22Rv1 (cell line): Measurements from ENCODE around the gene RUVBL1.

ENCODE experiments used
- H3K27ac ChIP-seq: fragments of 450-650 bp; 2 replicates; pipeline ENCODE4 v1.5.1; 2017
- CTCF ChIP-seq: fragments of 450-650 bp; IDR thresholded peaks from 2 replicates; pipeline ENCODE4 v1.5.1; 2017; ENCODE audit warnings: mild to moderate bottlenecking
- ZFX ChIP-seq: fragments of 450-650 bp; IDR thresholded peaks from 2 replicates; pipeline ENCODE4 v1.6.1; 2017; ENCODE audit warnings: antibody characterized with exemption, borderline replicate concordance

Gene RUVBL1

GRCh38 chr3:128166971-128167453 is 43.4 kb upstream of the RUVBL1 start:
- H3K27ac ChIP-seq = no peak overlapping the region
- TF ChIP-seq ZFX = no peak
- TF ChIP-seq CTCF = no peak

GRCh38 chr3:128163432-128163831 is 39.8 kb upstream of the RUVBL1 start:
- TF ChIP-seq CTCF (no peak), ZFX (no peak)
- H3K27ac ChIP-seq = no peak overlapping the region

- no peak overlapping the region for H3K27ac ChIP-seq
- TF ChIP-seq ZFX = no peak
- no peak for TF ChIP-seq CTCF
Measured at GRCh38 chr3:128160661-128161060, 37.0 kb upstream of the RUVBL1 start.

GRCh38 chr3:128155616-128156360 is 32.2 kb upstream of the RUVBL1 start:
- TF ChIP-seq ZFX (no peak), CTCF (no peak)
- H3K27ac ChIP-seq = no peak overlapping the region

- H3K27ac ChIP-seq = peak overlapping the region; percentile 89
Measured at GRCh38 chr3:128154354-128154753, 30.7 kb upstream of the RUVBL1 start.

GRCh38 chr3:128153156-128154041 is 29.8 kb upstream of the RUVBL1 start, which contains the start of gene EEFSEC:
Gene EEFSEC (plus strand): TSS chr3:128153481. CDS start chr3:128153508, 27 bp downstream.
- TF ChIP-seq CTCF = no peak
- no peak for TF ChIP-seq ZFX
- H3K27ac ChIP-seq = peak within 1 kb of the TSS; percentile 89

- H3K27ac ChIP-seq = peak overlapping the region; percentile 89
- no peak for TF ChIP-seq ZFX
- no peak for TF ChIP-seq CTCF
Measured at GRCh38 chr3:128152419-128153155, 29.0 kb upstream of the RUVBL1 start.
